MM.1S (cell line): Measurements from ENCODE around the gene AGFG1.

ENCODE experiments used
- DNase-seq: peaks from one replicate; pipeline ENCODE4 v3.0.0-alpha.2; 2015
- H2AFZ ChIP-seq: fragments of 300-600 bp; sonication (generic); 2 replicates; pipeline ENCODE4 v1.6.0; 2016; ENCODE audit warnings: antibody characterized with exemption, low read length
- H3F3A ChIP-seq: fragments of 300-600 bp; sonication (generic); 2 replicates; pipeline ENCODE4 v1.6.1; 2016; ENCODE audit warnings: mild to moderate bottlenecking, antibody characterized with exemption, low read length, moderate library complexity, mixed read lengths; ENCODE audit not compliant: insufficient read depth
- H3K27ac ChIP-seq: fragments of 300-600 bp; sonication (generic); 2 replicates; pipeline ENCODE4 v1.5.1; 2016; ENCODE audit warnings: mild to moderate bottlenecking, low read length
- H3K27me3 ChIP-seq: fragments of 300-600 bp; sonication (generic); replicated peaks from 2 replicates; pipeline ENCODE4 v1.6.0; 2016; ENCODE audit warnings: low read length; ENCODE audit not compliant: insufficient read depth
- H3K36me3 ChIP-seq: fragments of 300-600 bp; sonication (generic); replicated peaks from 2 replicates; pipeline ENCODE4 v1.6.1; 2016; ENCODE audit warnings: mild to moderate bottlenecking, low read length, mixed read lengths; ENCODE audit not compliant: insufficient read depth
- H3K4me1 ChIP-seq: fragments of 300-600 bp; sonication (generic); 2 replicates; pipeline ENCODE4 v1.6.1; 2016; ENCODE audit warnings: low read length, mixed read lengths
- H3K4me2 ChIP-seq: fragments of 300-600 bp; sonication (generic); 2 replicates; pipeline ENCODE4 v1.6.0; 2016; ENCODE audit warnings: low read depth, low read length
- H3K4me3 ChIP-seq: fragments of 300-600 bp; sonication (generic); 2 replicates; pipeline ENCODE4 v1.5.1; 2016; ENCODE audit warnings: low read length, mixed read lengths
- H3K79me2 ChIP-seq: fragments of 300-600 bp; sonication (generic); 2 replicates; pipeline ENCODE4 v1.6.1; 2016; ENCODE audit warnings: mixed run types, low read length, mixed read lengths
- H3K9ac ChIP-seq: fragments of 300-600 bp; sonication (generic); 2 replicates; pipeline ENCODE4 v1.6.1; 2016; ENCODE audit warnings: low read length, mixed read lengths
- H3K9me2 ChIP-seq: fragments of 300-600 bp; sonication (generic); replicated peaks from 2 replicates; pipeline ENCODE4 v1.6.1; 2016; ENCODE audit warnings: mild to moderate bottlenecking, low read length, mixed read lengths; ENCODE audit not compliant: insufficient read depth
- H3K9me3 ChIP-seq: fragments of 300-600 bp; sonication (generic); replicated peaks from 2 replicates; pipeline ENCODE4 v1.6.1; 2016; ENCODE audit warnings: mild to moderate bottlenecking, low read length, mixed read lengths; ENCODE audit not compliant: insufficient read depth
- H4K20me1 ChIP-seq: fragments of 300-600 bp; sonication (generic); 2 replicates; pipeline ENCODE4 v1.6.1; 2016; ENCODE audit warnings: mild to moderate bottlenecking, low read length, moderate library complexity, mixed read lengths; ENCODE audit not compliant: insufficient read depth
- EZH2 ChIP-seq: fragments of 300-600 bp; sonication (generic); optimal IDR thresholded peaks from 2 replicates; pipeline ENCODE3; 2017; ENCODE audit warnings: low read depth, mild to moderate bottlenecking, antibody characterized with exemption, low read length, mixed read lengths
- EZH2phosphoT487 ChIP-seq: fragments of 300-600 bp; sonication (generic); IDR thresholded peaks from 2 replicates; pipeline ENCODE4 v1.6.1; 2018; ENCODE audit warnings: antibody characterized with exemption, low read length
- TF ChIP-seq, protein P1 (sequence below): fragments of 300-600 bp; sonication (generic); IDR thresholded peaks from 2 replicates; pipeline ENCODE4 v1.5.1; 2016; ENCODE audit warnings: antibody characterized with exemption, low read length, mixed read lengths

The AGFG1 gene, protein sequence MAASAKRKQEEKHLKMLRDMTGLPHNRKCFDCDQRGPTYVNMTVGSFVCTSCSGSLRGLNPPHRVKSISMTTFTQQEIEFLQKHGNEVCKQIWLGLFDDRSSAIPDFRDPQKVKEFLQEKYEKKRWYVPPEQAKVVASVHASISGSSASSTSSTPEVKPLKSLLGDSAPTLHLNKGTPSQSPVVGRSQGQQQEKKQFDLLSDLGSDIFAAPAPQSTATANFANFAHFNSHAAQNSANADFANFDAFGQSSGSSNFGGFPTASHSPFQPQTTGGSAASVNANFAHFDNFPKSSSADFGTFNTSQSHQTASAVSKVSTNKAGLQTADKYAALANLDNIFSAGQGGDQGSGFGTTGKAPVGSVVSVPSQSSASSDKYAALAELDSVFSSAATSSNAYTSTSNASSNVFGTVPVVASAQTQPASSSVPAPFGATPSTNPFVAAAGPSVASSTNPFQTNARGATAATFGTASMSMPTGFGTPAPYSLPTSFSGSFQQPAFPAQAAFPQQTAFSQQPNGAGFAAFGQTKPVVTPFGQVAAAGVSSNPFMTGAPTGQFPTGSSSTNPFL

DNA sequence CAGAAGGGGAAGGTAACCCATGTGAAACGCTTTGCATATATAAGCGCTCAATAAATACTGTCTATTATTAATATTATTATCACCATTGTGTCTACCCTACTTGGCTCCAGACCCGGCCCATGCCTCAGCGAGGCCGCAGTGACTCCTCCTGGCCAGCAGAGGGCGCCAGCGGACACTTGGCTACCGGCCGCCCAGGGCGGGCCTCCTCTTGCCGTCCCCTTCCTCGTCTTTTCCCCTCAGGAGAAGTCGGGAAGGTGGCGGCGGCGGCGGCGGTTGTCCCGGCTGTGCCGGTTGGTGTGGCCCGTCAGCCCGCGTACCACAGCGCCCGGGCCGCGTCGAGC, at the start of gene AGFG1:
Gene AGFG1 (plus strand): TSS at position 233 of the 341 bp plus-strand sequence. CDS start 266 bp downstream, outside the sequence.
- no peaks in the 10 kb centered on the region for H3K9me2 ChIP-seq
- peak within 1 kb of the TSS; percentile 80 for H3K9ac ChIP-seq
- H3K27ac ChIP-seq: peak within 1 kb of the TSS; percentile 40; the same call in 1 of the 2 replicates
- H2AFZ ChIP-seq: no peak within 1 kb of the TSS
- DNase-seq: peak; percentile 82
- H3K27me3 ChIP-seq: no peaks in the 10 kb centered on the region
- H3F3A ChIP-seq: no peaks in the 10 kb centered on the region
- peak within 1 kb of the TSS; percentile 92 for H3K4me2 ChIP-seq
- peaks cover 32% of the 10 kb centered on the region for H4K20me1 ChIP-seq
- H3K4me3 ChIP-seq: peak within 1 kb of the TSS; percentile 90
- TF ChIP-seq, protein P1, sequence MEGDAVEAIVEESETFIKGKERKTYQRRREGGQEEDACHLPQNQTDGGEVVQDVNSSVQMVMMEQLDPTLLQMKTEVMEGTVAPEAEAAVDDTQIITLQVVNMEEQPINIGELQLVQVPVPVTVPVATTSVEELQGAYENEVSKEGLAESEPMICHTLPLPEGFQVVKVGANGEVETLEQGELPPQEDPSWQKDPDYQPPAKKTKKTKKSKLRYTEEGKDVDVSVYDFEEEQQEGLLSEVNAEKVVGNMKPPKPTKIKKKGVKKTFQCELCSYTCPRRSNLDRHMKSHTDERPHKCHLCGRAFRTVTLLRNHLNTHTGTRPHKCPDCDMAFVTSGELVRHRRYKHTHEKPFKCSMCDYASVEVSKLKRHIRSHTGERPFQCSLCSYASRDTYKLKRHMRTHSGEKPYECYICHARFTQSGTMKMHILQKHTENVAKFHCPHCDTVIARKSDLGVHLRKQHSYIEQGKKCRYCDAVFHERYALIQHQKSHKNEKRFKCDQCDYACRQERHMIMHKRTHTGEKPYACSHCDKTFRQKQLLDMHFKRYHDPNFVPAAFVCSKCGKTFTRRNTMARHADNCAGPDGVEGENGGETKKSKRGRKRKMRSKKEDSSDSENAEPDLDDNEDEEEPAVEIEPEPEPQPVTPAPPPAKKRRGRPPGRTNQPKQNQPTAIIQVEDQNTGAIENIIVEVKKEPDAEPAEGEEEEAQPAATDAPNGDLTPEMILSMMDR: peak; percentile 92
- no peak for TF ChIP-seq EZH2phosphoT487
- no peak for TF ChIP-seq EZH2
- no peaks in the 10 kb centered on the region for H3K9me3 ChIP-seq
- H3K79me2 ChIP-seq: peaks cover 49% of the 10 kb centered on the region
- H3K36me3 ChIP-seq: no peaks in the 10 kb centered on the region
- H3K4me1 ChIP-seq: peaks cover 9% of the 10 kb centered on the region

DNA sequence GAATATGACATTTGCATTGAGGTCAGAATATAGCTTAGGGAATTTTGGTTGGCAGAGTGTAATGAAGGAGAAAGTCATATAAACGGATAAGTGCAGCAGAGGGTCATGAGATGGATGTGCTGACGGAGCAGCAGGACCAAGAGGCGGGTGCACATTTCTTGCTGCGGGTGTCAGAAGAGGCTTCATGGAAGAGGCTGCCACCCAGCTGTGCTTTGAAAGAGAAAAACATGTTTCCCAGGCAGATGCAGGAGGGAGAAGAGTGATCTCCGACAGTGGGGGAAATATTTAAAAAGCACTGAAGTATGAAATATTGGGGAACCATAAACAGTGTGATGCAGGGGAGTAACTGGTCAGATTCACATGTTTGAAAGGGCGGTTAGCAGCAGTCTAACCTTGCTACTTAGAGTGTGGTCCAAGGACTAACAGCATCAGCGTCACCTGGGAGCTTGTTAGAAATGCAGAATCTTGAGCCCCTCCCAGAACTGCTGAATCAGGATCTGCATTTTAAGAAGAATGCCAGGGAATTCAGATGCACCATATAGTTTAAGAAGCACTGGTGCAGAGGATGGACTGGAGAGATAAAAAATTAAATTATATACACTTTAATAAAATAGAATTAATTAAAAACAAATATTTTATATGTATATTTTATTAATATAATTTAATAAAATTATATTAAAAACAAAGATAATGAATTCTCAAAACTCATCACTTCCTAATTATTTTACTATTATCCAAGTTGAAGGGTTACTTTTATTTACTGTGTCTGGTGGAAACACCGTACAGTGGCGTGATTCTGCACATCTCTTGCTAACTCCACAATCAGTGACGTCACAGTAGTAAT, 48.1 kb upstream of the AGFG1 start:
- Histone ChIP-seq H3K79me2 (no peaks in the 10 kb centered on the region), H3K4me1 (no peaks in the 10 kb centered on the region), H3K36me3 (no peaks in the 10 kb centered on the region), H3K9ac (no peak overlapping the region), H3K4me3 (no peak overlapping the region), H3K27me3 (no peaks in the 10 kb centered on the region), H2AFZ (no peak overlapping the region), H3K9me3 (no peaks in the 10 kb centered on the region), H3F3A (no peaks in the 10 kb centered on the region), H3K27ac (no peak overlapping the region), H3K4me2 (no peak overlapping the region), H3K9me2 (no peaks in the 10 kb centered on the region), H4K20me1 (no peaks in the 10 kb centered on the region)
- TF ChIP-seq, protein P1: no peak
- TF ChIP-seq EZH2phosphoT487 (no peak), EZH2 (no peak)
- no peak for DNase-seq

- Histone ChIP-seq H2AFZ (no peak overlapping the region), H3K4me1 (no peaks in the 10 kb centered on the region), H3K36me3 (no peaks in the 10 kb centered on the region), H3K9ac (no peak overlapping the region), H3K4me3 (no peak overlapping the region), H3K27ac (no peak overlapping the region), H3K79me2 (no peaks in the 10 kb centered on the region), H3K9me2 (no peaks in the 10 kb centered on the region), H3K9me3 (no peaks in the 10 kb centered on the region), H3K27me3 (no peaks in the 10 kb centered on the region), H3F3A (no peaks in the 10 kb centered on the region), H4K20me1 (no peaks in the 10 kb centered on the region), H3K4me2 (no peak overlapping the region)
- no peak for DNase-seq
- TF ChIP-seq EZH2phosphoT487 (no peak), EZH2 (no peak)
- TF ChIP-seq, protein P1: no peak
Measured at GRCh38 chr2:227428731-227429285, 43.1 kb upstream of the AGFG1 start.
